ENCODE measurements around the gene GMEB2.
"Not testable (repeated sequence)": the region's sequence is repeated elsewhere in the genome, so short reads cannot be mapped to it uniquely, and the experiment has no call there.

The GMEB2 gene

GRCh38 chr20:63657260-63657936 lies 30.5 kb upstream of the GMEB2 start:
- no peak for DNase-seq

DNA sequence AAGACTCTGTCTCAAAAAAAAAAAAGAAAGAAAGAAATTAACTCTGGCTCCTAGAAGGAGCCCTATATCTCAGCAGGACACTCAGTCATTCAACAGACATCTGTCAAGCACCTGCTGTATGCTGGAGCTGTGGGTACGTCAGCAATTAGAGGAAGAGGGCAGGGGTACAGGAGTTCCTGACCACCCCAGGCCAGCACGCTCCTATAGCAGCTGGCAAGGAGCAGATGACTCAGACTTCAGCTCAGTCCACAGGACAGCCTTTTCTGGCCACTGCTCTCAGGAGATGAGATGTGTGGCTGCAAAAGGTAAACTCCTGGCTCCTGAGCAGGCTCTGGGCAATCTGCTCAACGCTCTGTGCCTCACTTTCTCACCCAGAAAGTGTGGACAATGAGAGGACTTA lies 29.6 kb upstream of the GMEB2 start:
- DNase-seq: no peak

DNA sequence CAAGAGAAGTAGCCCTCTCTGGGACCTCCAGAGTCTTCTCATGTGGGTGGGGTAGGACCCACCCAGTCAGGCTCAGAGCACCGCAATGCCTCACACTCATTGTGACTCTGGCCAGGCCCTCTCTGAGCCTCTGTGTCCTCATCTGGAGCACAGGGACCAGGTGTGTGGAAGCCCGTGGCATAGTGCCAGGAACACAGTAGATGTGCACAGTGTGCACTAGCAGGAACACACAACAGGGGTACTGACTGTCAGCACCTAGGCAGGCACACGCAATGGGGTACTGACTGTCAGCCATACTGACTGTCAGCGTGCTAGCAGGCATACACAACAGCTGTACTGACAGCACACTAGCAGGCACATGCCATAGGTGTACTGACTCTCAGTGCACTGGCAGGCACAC lies 28.3 kb upstream of the GMEB2 start:
- no peak for DNase-seq

- no peak for DNase-seq
Measured at GRCh38 chr20:63653974-63654668, 27.2 kb upstream of the GMEB2 start.

DNA sequence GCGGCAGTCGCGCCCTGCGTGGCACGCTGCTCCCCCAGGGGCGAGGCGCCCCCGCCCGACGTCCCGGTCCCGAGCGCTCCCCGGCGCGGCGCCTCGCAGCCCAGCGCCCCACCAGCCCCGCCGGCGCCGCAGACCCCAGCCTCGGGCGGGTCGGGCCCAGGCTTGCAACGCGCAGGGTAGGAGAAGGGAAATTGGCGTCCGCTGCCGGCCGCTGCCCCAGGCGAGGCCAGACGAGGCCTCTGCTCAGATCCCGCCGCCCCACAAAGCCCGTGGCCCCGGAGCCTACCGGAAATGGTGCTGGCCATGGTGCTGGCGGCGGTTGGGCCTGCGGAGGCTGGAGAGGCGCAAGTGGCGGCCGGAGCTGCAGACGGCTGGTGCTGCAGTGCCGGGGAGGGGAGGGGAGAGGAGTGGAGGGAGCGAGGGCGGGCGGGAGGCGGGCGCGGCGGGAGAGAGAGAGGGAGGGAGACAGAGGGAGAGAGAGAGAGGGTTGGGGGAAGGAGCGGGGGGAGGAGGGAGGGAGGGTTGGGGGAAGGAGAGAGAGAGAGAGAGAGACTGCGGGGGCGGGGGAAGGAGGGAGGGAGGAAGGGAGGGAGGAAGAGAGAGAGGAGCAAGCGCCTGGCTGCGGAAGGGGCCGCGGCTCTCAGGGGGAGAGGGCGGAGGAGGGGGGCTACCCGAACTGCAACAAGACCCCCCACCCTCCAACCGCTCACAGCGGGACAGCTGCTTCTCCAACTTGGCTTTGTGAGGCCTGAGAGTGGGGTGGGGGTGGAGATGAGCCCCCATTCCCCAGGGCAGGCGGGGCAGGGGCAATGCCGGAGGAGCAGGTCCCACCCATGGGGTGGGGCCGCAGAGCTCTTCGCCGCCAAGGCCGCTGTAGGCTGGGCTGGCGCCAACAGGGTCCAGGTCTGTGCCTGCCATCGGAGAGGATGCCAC lies 26.4 kb upstream of the GMEB2 start, which contains the start of gene STMN3:
STMN3 (minus strand) TSS at position 384 of the 933 bp plus-strand sequence; CDS start at position 305, 79 bp downstream.
- DNase-seq: peak; percentile 65

- no peak for DNase-seq
Measured at GRCh38 chr20:63652192-63652980, 25.5 kb upstream of the GMEB2 start.

DNA sequence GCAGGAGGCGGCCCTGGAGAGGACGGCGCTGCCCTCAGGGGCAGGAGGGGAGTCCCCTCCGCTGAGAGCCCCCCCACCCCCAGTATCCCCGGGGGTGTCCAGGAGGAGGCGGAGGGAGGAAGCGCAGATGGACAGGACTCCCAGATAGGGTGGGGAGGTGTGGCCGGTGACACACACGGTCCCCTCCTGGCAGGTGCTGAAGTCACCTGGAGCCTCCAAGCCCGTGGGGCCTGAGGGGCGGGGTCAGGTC lies 25.0 kb upstream of the GMEB2 start:
- no peak for DNase-seq

- not testable (repeated sequence) for DNase-seq
Measured at GRCh38 chr20:63650486-63650885, 23.6 kb upstream of the GMEB2 start.

DNA sequence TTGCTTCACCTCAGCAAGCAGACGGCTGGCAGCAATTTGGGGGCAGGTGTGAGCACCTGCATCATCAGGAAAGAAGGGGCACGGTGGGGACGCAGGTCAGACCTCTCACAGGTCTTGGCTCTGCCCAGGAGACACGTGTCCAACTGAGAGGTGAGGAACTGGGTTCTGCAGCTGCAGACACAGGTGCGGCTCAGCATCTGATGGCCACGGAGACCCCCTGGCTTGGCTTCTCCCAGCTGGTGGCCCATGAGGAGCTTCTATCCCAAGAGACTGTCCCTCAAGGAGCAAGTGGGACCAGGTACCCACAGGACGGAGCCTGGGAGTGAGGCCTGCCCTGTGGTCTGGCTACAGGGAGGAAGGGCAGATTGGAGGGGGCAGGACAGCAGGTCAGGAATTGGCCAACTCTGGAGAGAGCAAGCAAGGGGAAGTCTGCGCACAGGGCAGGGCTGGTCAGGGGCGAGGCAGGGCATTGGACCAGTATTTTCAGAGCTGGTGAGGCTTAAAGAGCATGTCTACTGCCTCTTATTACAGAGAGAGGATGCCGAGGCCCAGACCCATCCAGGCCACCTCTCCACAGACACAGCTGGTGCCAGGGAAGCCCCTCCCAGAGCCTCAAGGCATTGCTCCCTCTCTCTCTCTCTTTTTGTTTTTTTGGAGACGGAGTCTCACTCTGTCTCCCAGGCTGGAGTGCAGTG lies 22.1 kb upstream of the GMEB2 start:
- DNase-seq: no peak

DNA sequence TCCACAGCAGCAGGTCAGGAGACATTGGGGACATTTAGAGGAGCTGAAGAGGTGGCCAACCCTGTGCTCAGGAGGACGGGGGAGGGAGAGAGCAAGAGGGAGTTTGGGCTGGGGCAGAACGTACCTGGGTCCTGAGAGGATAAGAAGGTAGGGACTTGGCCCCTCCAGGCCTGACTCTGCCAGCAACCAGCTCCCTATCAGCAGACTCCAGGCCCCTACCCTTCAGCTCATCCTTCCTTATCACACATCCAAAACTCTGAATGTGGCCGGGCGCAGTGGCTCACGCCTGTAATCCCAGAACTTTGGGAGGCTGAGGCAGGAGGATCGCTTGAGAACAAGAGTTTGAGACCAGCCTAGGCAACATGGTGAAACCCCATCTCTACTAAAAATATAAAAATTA lies 21.3 kb upstream of the GMEB2 start:
- DNase-seq: no peak

- DNase-seq: no peak
Measured at GRCh38 chr20:63645218-63645617, 18.3 kb upstream of the GMEB2 start.

- DNase-seq: no peak
Measured at GRCh38 chr20:63643946-63644345, 17.0 kb upstream of the GMEB2 start.

GRCh38 chr20:63643499-63643898 lies 16.6 kb upstream of the GMEB2 start:
- DNase-seq: no peak

DNA sequence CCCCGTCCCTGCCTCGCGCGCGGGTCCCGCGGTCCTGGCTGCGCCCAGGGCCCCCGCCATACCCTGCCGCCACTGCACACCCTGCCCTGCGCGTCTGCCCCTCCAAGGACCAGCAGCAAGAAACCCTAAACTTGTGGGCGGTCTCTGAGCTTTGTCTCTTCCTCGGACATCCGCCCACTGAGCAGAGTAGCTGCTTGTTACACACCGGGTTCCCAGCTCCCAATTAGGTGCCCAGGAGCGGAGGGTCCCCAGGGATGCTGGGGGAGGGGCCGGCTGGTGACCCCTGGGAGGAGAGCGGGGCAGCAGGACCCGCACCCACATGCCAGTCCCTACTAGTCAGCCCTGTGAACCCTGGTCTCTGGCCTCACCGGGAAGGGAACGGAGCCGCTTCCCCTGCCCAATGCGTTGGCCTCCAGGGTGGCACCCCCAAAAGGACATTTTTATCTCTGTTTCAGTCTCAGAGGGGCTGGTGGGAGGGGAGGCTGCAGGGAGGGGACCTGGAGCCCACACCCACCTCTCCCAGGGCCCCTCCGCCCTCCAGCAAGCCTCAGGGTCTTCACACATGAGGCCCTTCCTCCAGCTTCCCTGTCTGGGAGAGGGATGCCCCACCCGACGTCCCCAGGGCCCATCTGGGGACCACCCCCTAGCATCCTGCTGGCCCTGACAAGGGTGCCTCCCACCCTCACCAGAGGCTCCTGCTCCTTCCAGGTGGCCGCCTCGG lies 15.8 kb upstream of the GMEB2 start:
- no peak for DNase-seq

- DNase-seq: peak; percentile 97
Measured at GRCh38 chr20:63641792-63642523, 15.1 kb upstream of the GMEB2 start.

DNA sequence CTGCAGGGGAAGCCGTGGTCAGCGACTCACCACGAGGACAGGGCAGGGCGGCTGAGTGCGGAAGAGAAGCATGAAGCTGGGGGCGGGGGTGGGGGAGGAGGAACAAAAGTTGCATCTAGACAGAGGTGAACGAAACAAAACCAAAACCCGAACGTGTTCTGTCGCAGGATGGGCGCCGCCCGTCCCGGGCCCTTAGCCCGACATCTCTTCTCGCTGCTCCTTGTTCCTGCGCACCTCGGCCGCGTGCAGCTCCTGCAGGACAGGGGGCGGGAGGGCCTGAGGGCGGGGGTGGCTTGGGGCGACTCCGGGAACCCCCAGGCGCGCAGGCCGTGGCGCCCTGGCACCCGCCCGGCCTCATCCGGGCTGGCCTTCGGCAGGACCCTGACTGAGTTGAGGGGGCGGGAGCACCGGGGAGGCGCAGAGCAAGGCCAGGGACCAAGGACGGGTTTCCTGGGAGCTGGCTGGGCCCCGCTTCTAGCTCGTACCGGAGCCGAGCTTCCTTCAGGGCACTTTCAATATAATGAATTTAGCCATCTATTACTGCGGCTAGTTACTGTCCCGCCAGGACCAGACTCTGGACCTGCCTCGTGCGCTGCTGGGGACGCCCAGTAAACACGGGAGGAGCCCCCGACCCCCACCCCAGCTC lies 14.4 kb upstream of the GMEB2 start:
- peak; percentile 53 for DNase-seq

DNA sequence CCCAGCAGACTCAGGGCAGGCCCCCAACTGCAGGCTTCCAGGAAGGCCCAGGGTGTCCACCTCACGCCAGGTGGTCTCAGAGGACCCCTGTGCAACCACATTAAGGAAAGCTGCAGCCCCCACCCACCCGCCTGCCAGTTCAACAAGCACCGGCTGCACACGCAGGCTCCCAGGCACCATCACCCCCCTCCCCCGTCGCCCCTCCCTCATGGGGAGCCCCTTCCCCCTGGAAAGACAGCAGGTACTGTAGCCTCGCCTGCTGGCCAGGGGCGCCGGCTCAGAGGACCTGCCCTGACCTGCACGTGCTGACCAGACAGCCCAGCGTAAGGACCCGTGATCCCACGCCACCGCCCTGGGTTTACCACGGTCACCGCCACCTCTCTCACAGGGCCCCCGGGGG lies 13.8 kb upstream of the GMEB2 start:
- DNase-seq: not testable (repeated sequence)

DNA sequence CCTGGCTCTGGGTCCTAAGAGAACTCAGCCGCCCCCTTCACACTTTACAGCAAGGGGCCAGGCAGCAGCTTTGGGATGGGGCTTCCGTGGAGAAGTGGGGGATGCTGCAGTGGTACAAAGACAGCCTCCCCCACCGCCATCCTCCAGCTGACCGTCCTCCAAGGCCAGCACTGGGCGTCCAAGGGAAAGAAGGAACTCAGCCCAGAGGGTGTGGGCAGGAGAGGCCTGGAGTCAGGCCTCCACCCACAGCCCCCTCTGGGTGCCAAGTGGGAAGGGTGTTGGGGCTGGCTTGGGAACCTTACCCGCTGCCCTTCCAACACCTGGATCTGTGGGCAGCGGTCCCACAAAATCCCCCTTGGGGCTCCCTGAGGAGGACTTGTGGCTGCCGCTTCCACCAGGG lies 13.2 kb upstream of the GMEB2 start:
- no peak for DNase-seq

- peak; percentile 83 for DNase-seq
Measured at GRCh38 chr20:63639093-63639975, 12.4 kb upstream of the GMEB2 start.

Measured in CD4-positive, alpha-beta T cell treated with Interferon gamma for 1 hour (primary cell).